Karpas-422 (cell line): Measurements from ENCODE around the gene FAM184B. TPM values are rescaled to one million over a fixed set of nuclear protein-coding genes. Genes with fewer than 3 reads are reported as not detected.

Experiments used
- DNase-seq: peaks from one replicate; pipeline ENCODE4 v3.0.0-alpha.2; 2015
- H2AFZ ChIP-seq: fragments of 200-600 bp; sonication (generic); 2 replicates; pipeline ENCODE4 v1.6.1; 2014; ENCODE audit warnings: antibody characterized with exemption, low read length, mixed read lengths
- H3K27ac ChIP-seq: fragments of 200-600 bp; sonication (generic); 2 replicates; pipeline ENCODE4 v1.5.1; 2014; ENCODE audit warnings: mild to moderate bottlenecking, low read length, moderate library complexity
- H3K27me3 ChIP-seq: fragments of 200-600 bp; sonication (generic); 2 replicates; pipeline ENCODE4 v1.6.1; 2014; ENCODE audit warnings: low read length, mixed read lengths
- H3K36me3 ChIP-seq: fragments of 200-600 bp; sonication (generic); 2 replicates; pipeline ENCODE4 v1.6.1; 2014; ENCODE audit warnings: low read length, mixed read lengths; ENCODE audit not compliant: insufficient read depth
- H3K4me1 ChIP-seq: fragments of 200-600 bp; sonication (generic); 2 replicates; pipeline ENCODE4 v1.6.1; 2014; ENCODE audit warnings: mild to moderate bottlenecking, low read length, mixed read lengths
- H3K4me2 ChIP-seq: fragments of 200-600 bp; sonication (generic); 2 replicates; pipeline ENCODE4 v1.6.1; 2014; ENCODE audit warnings: low read length, low read depth, mild to moderate bottlenecking; ENCODE audit not compliant: poor library complexity, severe bottlenecking
- H3K4me3 ChIP-seq: fragments of 200-600 bp; sonication (generic); 2 replicates; pipeline ENCODE4 v1.5.1; 2014; ENCODE audit warnings: mild to moderate bottlenecking, antibody characterized with exemption, low read length, mixed read lengths
- H3K79me2 ChIP-seq: fragments of 200-600 bp; sonication (generic); 2 replicates; pipeline ENCODE4 v1.6.1; 2014; ENCODE audit warnings: mild to moderate bottlenecking, low read length, mixed read lengths
- H3K9ac ChIP-seq: fragments of 200-600 bp; sonication (generic); 2 replicates; pipeline ENCODE4 v1.6.0; 2014; ENCODE audit warnings: low read length
- H3K9me2 ChIP-seq: fragments of 200-600 bp; sonication (generic), shearing (Covaris generic); replicated peaks from 2 replicates; pipeline ENCODE4 v1.6.0; 2014; ENCODE audit warnings: mild to moderate bottlenecking, low read length, moderate library complexity; ENCODE audit not compliant: insufficient read depth
- H3K9me3 ChIP-seq: fragments of 300-700, 200-600 bp; sonication (generic); 2 replicates; pipeline ENCODE4 v1.6.1; 2014; ENCODE audit warnings: low read length, mixed read lengths
- H4K20me1 ChIP-seq: fragments of 200-600 bp; sonication (generic); 2 replicates; pipeline ENCODE4 v1.6.1; 2014; ENCODE audit warnings: mild to moderate bottlenecking, antibody characterized with exemption, low read length, low read depth; ENCODE audit not compliant: insufficient read depth
- total RNA-seq: library from RNA; depleted of rRNA; stranded (reverse); fragments of >200 nt; shearing (Covaris generic); gene quantifications from 2 replicates; pipeline ENCODE4 v1.2.3, GENCODE V29; 2014; ENCODE audit warnings: low replicate concordance

The FAM184B gene
- total RNA-seq, 1 experiment from 2014 or later: not detected

GRCh38 chr4:17769406-17770174 is 11.8 kb downstream of the FAM184B start:
- no peaks in the 10 kb centered on the region for H3K36me3 ChIP-seq
- no peaks in the 10 kb centered on the region for H4K20me1 ChIP-seq
- H3K27ac ChIP-seq: no peak overlapping the region
- H3K4me2 ChIP-seq: no peak overlapping the region
- H3K4me3 ChIP-seq: no peak overlapping the region
- H3K9ac ChIP-seq: no peak overlapping the region
- H3K9me3 ChIP-seq: no peaks in the 10 kb centered on the region
- no peaks in the 10 kb centered on the region for H3K9me2 ChIP-seq
- H3K4me1 ChIP-seq: peaks cover 9% of the 10 kb centered on the region
- H3K79me2 ChIP-seq: no peaks in the 10 kb centered on the region
- no peak for DNase-seq
- no peaks in the 10 kb centered on the region for H3K27me3 ChIP-seq
- no peak overlapping the region for H2AFZ ChIP-seq

- DNase-seq: no peak
- Histone ChIP-seq H3K27ac (no peak overlapping the region), H3K9me3 (no peaks in the 10 kb centered on the region), H3K4me3 (no peak overlapping the region), H3K27me3 (no peaks in the 10 kb centered on the region), H3K9me2 (no peaks in the 10 kb centered on the region), H2AFZ (no peak overlapping the region), H3K36me3 (no peaks in the 10 kb centered on the region), H3K9ac (no peak overlapping the region), H3K4me2 (no peak overlapping the region), H4K20me1 (no peaks in the 10 kb centered on the region), H3K79me2 (no peaks in the 10 kb centered on the region), H3K4me1 (peaks cover 5% of the 10 kb centered on the region; the same call in 1 of the 2 replicates)
These were observed 14.5 kb downstream of the FAM184B start for GRCh38 chr4:17766826-17767458.

- peaks cover 5% of the 10 kb centered on the region; the same call in 1 of the 2 replicates for H3K4me1 ChIP-seq
- no peak overlapping the region for H3K4me3 ChIP-seq
- H3K36me3 ChIP-seq: no peaks in the 10 kb centered on the region
- no peak overlapping the region for H3K9ac ChIP-seq
- no peak overlapping the region for H3K4me2 ChIP-seq
- H3K9me3 ChIP-seq: no peaks in the 10 kb centered on the region
- no peak for DNase-seq
- no peaks in the 10 kb centered on the region for H3K27me3 ChIP-seq
- H4K20me1 ChIP-seq: no peaks in the 10 kb centered on the region
- H3K27ac ChIP-seq: no peak overlapping the region
- no peaks in the 10 kb centered on the region for H3K79me2 ChIP-seq
- no peak overlapping the region for H2AFZ ChIP-seq
- H3K9me2 ChIP-seq: no peaks in the 10 kb centered on the region
These were observed 15.7 kb downstream of the FAM184B start for GRCh38 chr4:17765514-17766286.

GRCh38 chr4:17763931-17764330 is 17.5 kb downstream of the FAM184B start:
- H3K4me2 ChIP-seq: no peak overlapping the region
- no peak overlapping the region for H3K4me3 ChIP-seq
- H3K36me3 ChIP-seq: no peaks in the 10 kb centered on the region
- H3K4me1 ChIP-seq: peaks cover 5% of the 10 kb centered on the region; the same call in 1 of the 2 replicates
- no peaks in the 10 kb centered on the region for H3K9me3 ChIP-seq
- DNase-seq: no peak
- H3K9ac ChIP-seq: no peak overlapping the region
- no peaks in the 10 kb centered on the region for H3K9me2 ChIP-seq
- no peaks in the 10 kb centered on the region for H4K20me1 ChIP-seq
- H3K27ac ChIP-seq: no peak overlapping the region
- no peak overlapping the region for H2AFZ ChIP-seq
- H3K27me3 ChIP-seq: no peaks in the 10 kb centered on the region
- no peaks in the 10 kb centered on the region for H3K79me2 ChIP-seq

- Histone ChIP-seq H3K9me2 (no peaks in the 10 kb centered on the region), H3K4me1 (peaks cover 5% of the 10 kb centered on the region; the same call in 1 of the 2 replicates), H3K79me2 (no peaks in the 10 kb centered on the region), H3K27ac (no peak overlapping the region), H3K9me3 (no peaks in the 10 kb centered on the region), H3K4me3 (no peak overlapping the region), H3K27me3 (no peaks in the 10 kb centered on the region), H4K20me1 (no peaks in the 10 kb centered on the region), H3K4me2 (no peak overlapping the region), H3K9ac (no peak overlapping the region), H3K36me3 (no peaks in the 10 kb centered on the region), H2AFZ (no peak overlapping the region)
- no peak for DNase-seq
These were observed 18.0 kb downstream of the FAM184B start for GRCh38 chr4:17763416-17763815.

GRCh38 chr4:17762726-17763125 is 18.7 kb downstream of the FAM184B start:
- no peaks in the 10 kb centered on the region for H3K9me3 ChIP-seq
- peak; percentile 71 for DNase-seq
- H3K27me3 ChIP-seq: no peaks in the 10 kb centered on the region
- H2AFZ ChIP-seq: no peak overlapping the region
- H3K79me2 ChIP-seq: no peaks in the 10 kb centered on the region
- H3K27ac ChIP-seq: no peak overlapping the region
- H3K9me2 ChIP-seq: no peaks in the 10 kb centered on the region
- H3K4me3 ChIP-seq: no peak overlapping the region
- no peaks in the 10 kb centered on the region for H4K20me1 ChIP-seq
- peaks cover 5% of the 10 kb centered on the region; the same call in 1 of the 2 replicates for H3K4me1 ChIP-seq
- no peaks in the 10 kb centered on the region for H3K36me3 ChIP-seq
- no peak overlapping the region for H3K9ac ChIP-seq
- no peak overlapping the region for H3K4me2 ChIP-seq

GRCh38 chr4:17761062-17761461 is 20.4 kb downstream of the FAM184B start:
- no peak for DNase-seq
- Histone ChIP-seq H3K27me3 (no peaks in the 10 kb centered on the region), H3K36me3 (no peaks in the 10 kb centered on the region), H3K4me1 (peaks cover 5% of the 10 kb centered on the region; the same call in 1 of the 2 replicates), H3K4me2 (no peak overlapping the region), H3K79me2 (no peaks in the 10 kb centered on the region), H3K9me2 (no peaks in the 10 kb centered on the region), H2AFZ (no peak overlapping the region), H3K9ac (no peak overlapping the region), H3K4me3 (no peak overlapping the region), H3K9me3 (no peaks in the 10 kb centered on the region), H4K20me1 (no peaks in the 10 kb centered on the region), H3K27ac (no peak overlapping the region)

- Histone ChIP-seq H3K4me3 (no peak overlapping the region), H3K27ac (no peak overlapping the region), H3K9me3 (no peaks in the 10 kb centered on the region), H3K79me2 (no peaks in the 10 kb centered on the region), H3K36me3 (no peaks in the 10 kb centered on the region), H3K9me2 (no peaks in the 10 kb centered on the region), H3K4me2 (no peak overlapping the region), H3K4me1 (peaks cover 5% of the 10 kb centered on the region; the same call in 1 of the 2 replicates), H2AFZ (no peak overlapping the region), H3K9ac (no peak overlapping the region), H4K20me1 (no peaks in the 10 kb centered on the region), H3K27me3 (no peaks in the 10 kb centered on the region)
- DNase-seq: no peak
These were observed 20.8 kb downstream of the FAM184B start for GRCh38 chr4:17760626-17761025.
